GM18526 (cell line): Measurements from ENCODE around the gene GLI3.

Source experiments
- POLR2A ChIP-seq: IDR thresholded peaks from 3 replicates; pipeline ENCODE4 v1.6.1; 2011; ENCODE audit not compliant: insufficient read length; ENCODE audit errors: extremely low read depth

The GLI3 gene

GRCh38 chr7:42022791-42023190 is 214.2 kb downstream of the GLI3 start:
- TF ChIP-seq POLR2A = no peak

GRCh38 chr7:42022056-42022455 is 215.0 kb downstream of the GLI3 start:
- no peak for TF ChIP-seq POLR2A

- TF ChIP-seq POLR2A = no peak
These were observed 215.4 kb downstream of the GLI3 start for GRCh38 chr7:42021631-42022030.

- TF ChIP-seq POLR2A = no peak
These were observed 216.9 kb downstream of the GLI3 start for GRCh38 chr7:42020061-42020460.

- TF ChIP-seq POLR2A = no peak
These were observed 219.5 kb downstream of the GLI3 start for GRCh38 chr7:42017349-42017986.

GRCh38 chr7:42016517-42016916 is 220.5 kb downstream of the GLI3 start:
- TF ChIP-seq POLR2A = no peak

GRCh38 chr7:42014625-42015618 is 222.1 kb downstream of the GLI3 start:
- TF ChIP-seq POLR2A = no peak

GRCh38 chr7:42012786-42013360 is 224.1 kb downstream of the GLI3 start:
- TF ChIP-seq POLR2A = no peak

GRCh38 chr7:42012313-42012712 is 224.7 kb downstream of the GLI3 start:
- no peak for TF ChIP-seq POLR2A

- TF ChIP-seq POLR2A = no peak
These were observed 225.2 kb downstream of the GLI3 start for GRCh38 chr7:42011846-42012245.

- TF ChIP-seq POLR2A = no peak
These were observed 226.3 kb downstream of the GLI3 start for GRCh38 chr7:42010751-42011150.

- TF ChIP-seq POLR2A = no peak
These were observed 230.1 kb downstream of the GLI3 start for GRCh38 chr7:42006801-42007513.

- TF ChIP-seq POLR2A = no peak
These were observed 234.4 kb downstream of the GLI3 start for GRCh38 chr7:42002654-42003053.

- no peak for TF ChIP-seq POLR2A
These were observed 237.2 kb downstream of the GLI3 start for GRCh38 chr7:41999736-42000283.

GRCh38 chr7:41998041-41998440 is 239.0 kb downstream of the GLI3 start:
- no peak for TF ChIP-seq POLR2A

- no peak for TF ChIP-seq POLR2A
These were observed 239.9 kb downstream of the GLI3 start for GRCh38 chr7:41997151-41997550.
